HL-60/S4 treated with retinoic acid at 250 ng/mL for 4 days and 3 days (cell line): ENCODE data around the gene ADAMTS3.

Source experiments
- in situ Hi-C: fragments of 300-500 bp; cut with MboI; formaldehyde crosslinking; loops from 2 replicates; pipeline ENCODE4 v1.7.0; 2022; ENCODE audit warnings: low sequenced_read_pairs

ADAMTS3 gene

DNA sequence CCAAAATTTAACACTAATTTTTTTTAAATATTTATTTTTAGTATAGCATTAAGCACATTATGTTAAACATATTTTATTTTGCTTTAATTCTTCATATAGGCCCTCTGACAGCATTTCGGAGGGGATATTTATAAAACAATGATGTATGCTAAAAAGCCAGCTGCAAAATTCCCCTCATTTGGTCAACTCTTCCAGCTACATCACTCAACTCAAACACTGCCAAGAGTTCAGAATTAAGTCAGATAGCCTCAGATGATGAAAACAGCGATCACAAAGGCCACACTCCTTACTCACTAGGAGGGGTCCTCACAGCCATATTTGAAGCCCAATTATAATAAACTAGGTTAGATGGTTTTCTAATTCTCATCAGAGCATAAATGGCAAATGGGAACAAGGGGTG is 146.6 kb downstream of the ADAMTS3 start:
- in situ Hi-C loops = no loop called here

DNA sequence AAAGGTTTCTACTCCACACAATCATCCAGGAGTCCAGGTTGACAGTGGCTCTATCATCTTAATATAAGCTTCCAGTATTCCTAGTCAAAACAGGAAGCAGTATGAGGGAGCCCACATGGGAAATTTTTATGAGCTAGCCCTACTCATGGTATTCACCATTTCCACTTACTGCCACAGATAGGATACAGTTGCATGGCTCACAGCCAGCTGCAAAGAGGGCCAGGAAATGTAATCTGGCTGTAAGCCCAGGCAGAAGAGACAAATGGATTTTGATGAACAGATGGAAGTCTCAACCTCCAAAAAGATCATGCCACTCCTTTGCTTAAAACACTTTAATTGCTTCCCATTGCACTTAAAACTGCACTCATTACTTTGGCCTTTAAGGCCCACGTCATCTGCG is 150.6 kb downstream of the ADAMTS3 start:
- in situ Hi-C loops = no loop called here

DNA sequence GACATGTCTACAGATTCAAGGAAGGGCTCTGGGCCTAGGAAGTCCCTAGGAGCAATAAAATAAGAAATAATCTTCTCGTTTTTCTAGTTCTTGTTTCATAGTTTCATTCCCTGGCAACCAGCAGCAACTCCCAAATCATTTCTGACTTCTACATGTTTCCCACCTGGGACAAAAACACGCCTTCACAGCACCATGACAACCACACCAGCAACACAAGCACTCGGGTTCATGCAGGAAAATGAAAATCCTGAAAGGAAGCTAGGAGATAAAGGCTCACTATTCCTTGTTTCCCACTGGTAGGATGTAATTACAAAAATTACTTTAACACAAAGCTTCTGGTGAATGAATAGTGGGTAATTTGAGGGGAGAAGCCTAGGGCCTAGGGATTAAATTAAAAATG is 158.9 kb downstream of the ADAMTS3 start:
- in situ Hi-C loops = no loop called here

DNA sequence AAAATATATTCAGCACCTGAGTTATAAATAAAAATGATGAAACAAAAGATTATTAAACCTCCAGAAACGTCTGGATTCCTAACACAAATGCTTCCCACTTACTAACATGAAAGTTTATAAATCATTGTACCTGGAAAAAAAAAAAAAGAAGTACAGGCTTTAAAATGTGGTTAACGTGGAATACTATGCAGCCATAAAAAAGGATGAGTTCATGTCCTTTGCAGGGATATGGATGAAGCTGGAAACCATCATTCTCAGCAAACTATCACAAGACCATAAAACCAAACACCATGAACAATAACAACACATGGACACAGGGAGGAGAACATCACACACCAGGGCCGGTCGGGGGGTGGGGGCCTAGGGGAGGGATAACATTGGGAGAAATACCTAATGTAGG is 160.5 kb downstream of the ADAMTS3 start:
- in situ Hi-C loops = no loop called here

DNA sequence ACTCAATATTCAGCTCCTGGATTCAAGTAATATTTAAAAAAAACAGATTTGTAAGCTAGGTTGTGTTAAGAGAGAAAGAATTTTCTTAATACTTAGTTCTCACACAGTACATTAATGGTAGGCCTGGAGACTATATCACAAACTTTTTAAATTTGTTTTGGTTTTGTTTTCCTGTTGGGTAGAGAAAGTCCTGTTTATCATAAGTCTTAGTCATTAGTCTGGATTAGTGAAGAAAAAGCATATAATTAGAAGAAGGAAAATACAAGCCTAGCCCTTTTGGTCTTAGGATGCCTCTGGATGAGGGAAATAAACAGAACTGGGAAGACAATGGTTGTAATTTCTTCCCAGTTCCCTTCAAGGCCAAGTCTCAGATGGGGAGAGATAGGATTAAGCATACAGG is 163.6 kb downstream of the ADAMTS3 start:
- in situ Hi-C loops = no loop called here

DNA sequence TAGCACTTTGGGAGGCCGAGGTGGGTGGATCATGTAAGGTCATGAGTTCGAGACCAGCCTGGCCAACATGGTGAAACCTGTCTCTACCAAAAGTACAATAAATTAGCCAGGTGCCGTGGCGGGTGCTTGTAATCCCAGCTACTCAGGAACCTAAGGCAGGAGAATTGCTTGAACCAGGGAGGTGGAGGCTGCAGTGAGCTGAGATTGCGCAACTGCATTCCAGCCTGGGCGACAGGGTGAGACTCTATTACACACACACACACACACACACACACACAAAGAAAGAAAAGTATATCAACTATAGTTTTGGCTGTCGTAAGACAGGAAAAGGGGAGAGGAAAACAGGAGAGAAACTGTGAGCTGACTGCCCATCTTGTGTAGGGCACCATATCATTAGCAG is 171.7 kb downstream of the ADAMTS3 start:
- in situ Hi-C loops = no loop called here

DNA sequence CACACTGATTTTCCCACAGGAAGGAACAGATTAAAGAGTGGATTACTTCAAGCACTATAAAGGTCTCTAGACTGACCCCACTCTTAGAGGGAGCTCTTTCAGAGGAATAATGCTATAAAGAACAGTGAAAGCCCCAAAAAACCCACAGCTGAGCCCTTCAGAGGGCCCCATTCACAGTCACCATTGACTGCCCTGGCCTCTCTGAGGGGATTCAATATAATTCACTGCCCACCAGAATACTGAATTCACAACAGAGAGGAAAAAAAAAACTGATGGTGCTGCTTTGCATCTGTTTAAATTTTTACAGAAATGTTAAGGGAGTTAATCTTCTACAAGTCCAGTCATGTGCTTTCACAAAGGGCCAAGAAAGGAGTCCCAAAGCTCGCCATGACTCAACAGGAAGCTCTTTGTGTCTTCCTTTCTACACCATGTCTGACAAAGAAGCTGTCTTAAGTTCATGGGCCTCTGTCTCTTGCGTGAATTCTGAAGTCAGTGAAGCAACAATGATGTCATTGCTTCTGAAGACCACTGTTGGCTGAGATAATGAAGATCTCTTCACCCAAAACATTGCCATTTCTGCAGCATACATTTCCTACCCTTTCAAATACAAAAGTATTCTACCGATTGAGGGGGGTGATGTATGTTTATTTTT is 174.9 kb downstream of the ADAMTS3 start:
- in situ Hi-C loops = no loop called here

DNA sequence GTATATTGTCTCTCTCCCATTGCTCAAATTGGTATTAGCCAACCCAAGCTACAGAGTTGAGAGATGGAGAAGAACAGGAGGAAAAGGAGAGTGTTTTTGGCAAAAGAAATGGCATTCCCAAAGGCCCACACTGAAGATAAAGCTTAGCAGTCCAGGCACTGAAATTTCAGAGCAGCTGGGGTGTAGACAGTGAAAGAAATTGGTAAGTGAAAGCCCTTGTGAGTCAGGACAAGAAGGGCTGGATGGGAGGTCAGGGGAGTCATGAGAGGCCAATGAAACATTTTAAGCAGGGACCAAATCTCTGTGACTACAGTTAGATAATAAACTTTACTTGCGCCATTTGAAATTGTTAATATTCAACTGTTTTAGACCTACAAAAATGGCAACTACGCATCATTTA is 177.7 kb downstream of the ADAMTS3 start:
- in situ Hi-C loops = no loop called here

DNA sequence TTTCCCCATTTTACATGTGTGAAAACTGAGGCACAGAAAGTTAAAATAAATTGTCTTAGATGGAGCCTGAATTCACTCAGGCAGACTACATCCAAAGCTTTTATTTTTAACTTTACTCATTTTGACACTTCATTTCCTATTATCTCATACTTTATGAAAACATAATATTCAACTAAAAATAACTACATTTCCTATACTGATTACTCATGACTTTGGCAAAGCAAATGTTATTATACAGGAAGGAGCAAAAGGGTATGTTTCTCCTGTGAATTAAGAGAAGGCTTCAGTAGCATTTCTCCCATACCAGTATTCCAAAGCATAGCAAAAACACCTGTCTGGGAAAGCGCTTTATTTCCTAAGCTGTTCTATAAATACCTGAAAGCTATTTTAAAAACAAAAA is 178.6 kb downstream of the ADAMTS3 start:
- in situ Hi-C loops = no loop called here

DNA sequence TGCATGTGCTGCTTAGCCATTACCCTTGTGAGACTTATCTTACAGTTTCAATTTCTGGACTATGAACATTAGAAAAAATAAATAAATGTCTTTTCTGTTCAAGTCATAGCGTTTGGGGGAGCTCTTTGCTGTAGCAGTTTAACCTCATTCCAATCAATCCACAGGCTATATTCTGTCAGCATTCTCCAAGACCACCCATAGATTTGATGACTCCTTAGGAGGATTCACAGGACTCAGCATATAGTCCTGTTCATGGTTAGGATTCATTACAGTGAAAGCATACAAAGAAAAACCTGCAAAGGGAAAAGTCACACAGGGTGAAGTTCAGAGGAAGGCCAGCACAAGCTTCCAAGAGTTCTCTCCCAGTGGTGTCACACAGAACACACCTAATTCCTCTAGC is 180.5 kb downstream of the ADAMTS3 start:
- in situ Hi-C loops = no loop called here

DNA sequence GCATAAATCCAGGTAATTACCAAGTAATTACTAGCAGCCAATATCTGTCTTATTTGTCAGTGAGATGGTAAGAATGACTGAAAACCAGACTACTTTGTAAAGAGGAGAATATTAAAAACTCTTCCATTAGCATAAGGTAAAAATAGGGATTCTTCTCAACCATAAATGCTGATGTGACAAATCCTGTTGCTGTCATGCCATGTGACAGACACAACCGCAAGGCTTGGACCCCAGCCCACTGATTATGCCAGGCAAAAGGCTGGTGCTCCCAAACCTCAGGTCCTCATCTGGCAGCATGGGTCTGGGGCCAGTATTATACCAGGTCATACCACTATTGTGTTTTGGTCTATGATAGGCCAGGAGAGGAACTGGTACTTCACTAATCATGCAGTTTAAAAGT is 181.1 kb downstream of the ADAMTS3 start:
- in situ Hi-C loops = no loop called here

DNA sequence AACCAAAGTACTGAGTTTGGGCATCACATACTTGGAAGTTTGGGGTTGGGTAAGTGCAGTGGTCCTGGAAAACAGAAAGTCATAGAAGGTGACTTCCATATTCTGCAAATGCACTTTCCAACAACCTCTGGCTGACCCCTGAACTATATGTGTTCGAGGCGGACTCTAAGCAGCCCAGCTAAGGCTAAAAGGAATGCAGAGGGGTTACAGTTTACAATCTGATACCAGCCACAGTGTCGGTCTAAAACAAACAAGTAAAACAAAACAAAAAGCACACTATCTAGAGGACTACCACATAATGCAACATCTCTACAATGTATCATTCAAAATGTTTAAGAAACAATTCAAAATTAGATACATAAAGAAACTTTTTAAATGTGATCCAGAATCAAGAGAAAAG is 185.6 kb downstream of the ADAMTS3 start:
- in situ Hi-C loops = no loop called here

DNA sequence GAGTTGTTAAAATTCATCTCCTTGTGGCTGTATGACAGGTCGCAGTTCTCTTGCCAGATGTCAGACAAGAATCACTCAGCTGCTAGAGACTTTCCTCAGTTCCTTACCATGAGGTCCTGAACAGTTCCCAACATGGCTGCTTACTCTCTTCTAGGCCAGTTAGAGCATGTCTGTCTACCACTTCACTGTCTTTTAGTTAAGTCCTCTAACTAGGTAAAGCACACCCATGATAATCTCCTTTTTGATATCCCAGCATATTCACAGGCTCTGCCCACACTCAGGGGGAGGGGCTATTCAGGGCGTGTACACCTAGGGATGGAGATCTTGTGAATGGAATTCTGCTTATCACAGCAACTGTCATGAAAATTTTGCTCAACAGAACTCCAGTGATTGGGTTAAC is 190.1 kb downstream of the ADAMTS3 start:
- in situ Hi-C loops = no loop called here

DNA sequence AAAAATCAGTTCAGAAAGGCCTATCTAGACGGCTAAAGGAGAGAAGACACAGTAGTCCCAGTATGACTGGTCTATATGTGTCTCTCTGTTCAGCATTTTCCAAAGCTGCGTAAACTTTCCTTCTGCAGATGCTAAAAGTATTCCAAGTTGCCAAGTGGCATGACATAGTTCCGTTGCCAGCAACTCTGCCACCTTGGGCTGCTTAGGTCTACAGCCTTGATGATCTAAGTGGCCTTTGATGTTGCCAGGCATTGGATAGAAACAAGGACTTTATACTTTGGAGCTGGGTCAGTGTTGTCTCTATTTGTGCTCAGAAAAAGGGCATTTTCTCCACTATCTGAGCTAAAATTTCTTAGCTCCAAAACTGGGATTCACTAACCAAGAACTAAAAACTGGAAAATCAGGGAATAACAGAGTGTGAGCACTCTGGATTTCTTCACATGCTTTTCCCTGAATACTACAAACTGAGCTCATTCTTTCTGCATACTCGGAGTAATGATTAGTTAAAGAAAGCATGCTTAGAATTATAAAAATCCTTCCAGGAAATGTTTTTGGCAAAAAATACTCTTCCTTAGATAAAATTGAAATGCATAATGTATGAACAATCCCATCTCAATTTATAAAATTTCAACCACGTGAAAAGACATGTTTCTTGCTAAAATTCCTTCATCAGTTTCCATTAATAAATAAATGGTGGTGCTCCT is 191.4 kb downstream of the ADAMTS3 start:
- in situ Hi-C loops = no loop called here

DNA sequence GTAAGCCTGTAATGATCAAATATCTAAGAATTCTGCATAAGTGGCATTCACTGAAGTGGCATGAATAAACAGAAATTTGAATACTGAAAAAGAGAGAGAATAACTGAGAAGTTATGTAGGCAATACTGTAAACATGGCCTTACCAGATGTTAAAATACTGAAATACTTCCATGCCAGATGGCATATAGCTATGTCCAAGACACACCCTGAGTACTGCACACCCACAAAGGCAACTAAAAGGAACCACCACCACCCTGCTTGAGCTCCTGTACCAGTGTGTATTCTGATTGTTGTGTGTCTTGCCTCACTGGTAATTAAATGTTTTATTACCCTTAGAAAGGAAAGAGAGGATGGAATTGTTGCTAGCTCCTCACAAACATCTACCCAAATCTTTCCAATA is 192.1 kb downstream of the ADAMTS3 start:
- in situ Hi-C loops = no loop called here

DNA sequence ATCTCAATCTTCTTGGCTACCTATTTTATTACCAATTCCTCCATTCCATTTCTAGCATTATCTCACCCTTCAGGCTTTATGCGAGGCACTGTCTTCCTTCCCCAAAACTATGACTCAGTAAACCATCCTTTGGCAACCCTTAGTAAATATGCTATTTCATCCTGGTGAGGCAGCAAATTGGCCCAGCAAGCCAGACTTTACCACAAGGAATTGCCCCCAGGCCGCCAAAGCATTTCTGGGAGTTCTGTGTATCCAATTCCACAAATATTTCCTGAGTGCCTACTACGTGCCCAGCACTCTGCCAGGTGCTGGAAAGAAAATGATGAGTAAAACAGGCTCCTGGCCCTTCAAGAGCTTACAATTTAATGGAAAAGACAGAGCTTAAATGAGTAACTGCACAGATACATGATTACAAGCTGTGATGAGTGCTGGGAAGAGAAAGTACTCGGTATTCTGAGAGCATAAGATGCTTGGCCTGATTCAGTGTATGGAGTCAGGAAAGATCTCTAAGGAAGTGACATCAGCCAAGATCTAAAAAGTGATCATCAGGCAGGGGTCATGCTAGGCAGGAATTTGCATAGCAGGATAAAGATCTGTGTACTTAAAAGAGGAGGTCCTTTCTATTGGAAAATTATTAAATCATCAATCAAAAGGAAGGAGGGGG is 193.8 kb downstream of the ADAMTS3 start:
- in situ Hi-C loops = no loop called here

DNA sequence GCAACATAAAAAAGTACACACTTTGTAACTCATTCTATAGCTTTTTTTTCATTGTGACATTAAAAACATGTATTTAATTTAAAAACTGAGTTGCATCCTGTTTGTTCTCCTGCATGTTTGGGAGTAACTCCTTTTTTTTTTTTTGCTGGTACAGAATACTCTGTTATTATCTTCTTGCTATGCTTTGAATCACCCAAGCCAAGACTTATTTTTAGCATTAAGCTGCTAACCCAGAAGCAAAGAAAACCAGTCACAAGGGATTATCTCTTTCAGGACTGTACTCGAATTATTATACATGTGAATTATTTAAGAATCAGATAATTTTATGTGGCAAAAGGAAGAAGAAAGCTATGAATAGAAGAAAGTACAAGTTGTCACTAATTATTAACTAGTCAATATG is 194.9 kb downstream of the ADAMTS3 start:
- in situ Hi-C loops = no loop called here

DNA sequence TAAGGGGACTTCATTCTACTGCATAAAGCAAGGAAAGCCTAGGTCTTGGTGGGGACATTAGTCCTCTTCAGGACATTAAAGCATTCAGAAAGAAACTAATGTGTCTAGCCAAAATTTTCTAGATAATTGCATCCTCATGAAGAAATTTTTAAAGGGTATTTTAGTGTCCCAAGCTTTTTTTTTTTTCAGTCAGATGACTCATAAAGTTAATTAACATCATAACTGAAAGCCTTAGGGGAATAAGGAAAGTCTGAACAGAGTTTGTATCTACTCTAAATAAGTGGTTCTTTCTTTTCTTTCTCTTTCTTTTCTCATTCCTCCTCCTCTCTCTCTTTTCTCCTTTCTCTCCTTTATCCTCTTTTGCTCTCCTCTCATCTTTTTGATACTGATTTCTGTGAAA is 202.4 kb downstream of the ADAMTS3 start:
- in situ Hi-C loops = no loop called here

DNA sequence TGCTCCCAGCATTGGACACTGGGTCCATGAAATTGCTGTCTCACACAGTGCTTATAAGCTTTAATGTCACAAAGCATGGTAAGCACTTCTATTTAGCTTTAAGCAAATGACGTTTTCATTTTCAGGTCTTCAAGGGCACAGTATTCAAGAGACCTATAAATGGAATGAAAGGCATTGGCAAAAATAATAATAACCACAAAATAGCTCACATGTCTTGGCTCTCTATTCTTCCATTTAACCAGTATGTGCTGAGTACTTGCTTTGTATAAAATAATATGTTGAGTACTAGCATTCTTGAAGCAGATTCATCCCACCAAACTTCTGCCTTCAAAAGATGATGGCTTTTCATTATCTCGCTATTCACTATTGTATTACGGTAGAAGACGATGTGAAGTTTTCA is 203.0 kb downstream of the ADAMTS3 start:
- in situ Hi-C loops = no loop called here

DNA sequence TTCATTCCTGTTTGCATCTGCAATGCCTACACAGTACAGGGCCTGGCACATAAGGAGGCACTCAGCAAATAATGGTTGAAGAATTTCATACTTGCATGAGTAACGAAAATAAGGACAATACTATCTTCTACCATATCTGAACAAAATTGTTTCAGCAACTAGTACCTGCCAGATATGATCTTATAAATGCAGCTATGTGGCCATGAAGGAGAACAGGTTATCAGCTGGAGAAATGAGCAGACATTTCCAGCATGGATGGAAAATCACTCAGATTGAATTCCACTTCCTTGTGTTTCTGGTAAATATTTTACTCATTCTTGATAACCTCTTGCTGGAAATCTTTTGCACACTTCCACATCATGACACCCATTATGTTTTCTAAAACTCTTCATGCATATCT is 204.0 kb downstream of the ADAMTS3 start:
- in situ Hi-C loops = no loop called here

DNA sequence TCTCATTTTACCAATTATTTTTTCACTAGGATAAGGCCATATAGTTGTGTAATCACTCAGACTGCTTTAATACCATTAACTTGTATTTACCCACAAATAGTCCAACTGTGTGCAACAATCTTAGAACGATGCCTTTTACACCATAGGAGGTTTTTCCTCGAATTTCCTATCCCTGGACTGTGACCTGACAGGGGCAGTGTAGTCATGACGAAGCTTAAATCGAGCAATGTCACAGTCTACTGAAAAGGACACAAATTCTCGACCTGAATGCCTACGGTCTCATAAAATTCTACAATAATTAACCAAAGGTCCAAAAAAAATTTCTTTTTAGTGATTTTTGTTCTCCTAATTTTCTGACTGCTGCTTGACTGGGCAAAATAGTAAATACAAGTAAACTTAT is 208.9 kb downstream of the ADAMTS3 start:
- in situ Hi-C loops = no loop called here

DNA sequence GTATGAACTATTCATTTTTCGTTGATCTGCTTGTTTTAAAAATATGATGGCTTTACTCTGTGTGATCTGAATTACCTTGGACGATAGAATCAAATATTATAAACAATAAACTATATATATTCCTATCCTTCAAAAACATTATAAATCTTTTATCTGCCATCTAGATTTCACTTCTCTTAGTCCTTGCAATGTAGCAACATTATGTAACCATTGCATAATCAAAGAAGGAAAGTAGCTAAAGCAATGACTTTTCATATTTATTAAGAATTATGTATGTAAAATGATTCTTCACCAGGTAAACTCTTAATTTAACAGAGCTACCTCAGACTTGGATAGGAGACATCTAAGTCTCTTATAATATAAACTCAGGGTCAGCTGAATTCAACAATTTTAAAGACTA is 210.5 kb downstream of the ADAMTS3 start:
- in situ Hi-C loops = no loop called here
